Keratinocyte (primary cell): ENCODE measurements around the gene SH3PXD2A. TPM values are rescaled to one million over a fixed set of nuclear protein-coding genes. Genes with fewer than 3 reads are reported as not detected.

Experiments
- DNase-seq: peaks from one replicate; pipeline ENCODE4 v3.0.0-alpha.2; 2011; ENCODE audit warnings: low read depth, missing footprints, low spot score
- FAIRE-seq: peaks from 2 replicates; lab custom pipeline; 2011; peaks lifted over from hg19 to GRCh38; lab: Jason Lieb, UNC
- H2AFZ ChIP-seq: 2 replicates; pipeline ENCODE4 v1.6.0; 2012; ENCODE audit warnings: low read length, control low read depth, inconsistent platforms; ENCODE audit not compliant: control insufficient read depth
- H3K27ac ChIP-seq: 2 replicates; pipeline ENCODE4 v1.5.1; 2011; ENCODE audit warnings: low read length; ENCODE audit not compliant: control insufficient read depth, insufficient read depth
- H3K27me3 ChIP-seq: 3 replicates; pipeline ENCODE4 v1.6.0; 2011; ENCODE audit warnings: low read length; ENCODE audit not compliant: control insufficient read depth, insufficient read depth; ENCODE audit errors: extremely low read depth
- H3K36me3 ChIP-seq, 2 experiments: 2 replicates in 1 of 2; 3 replicates in 1 of 2; pipeline ENCODE4 v1.5.1; 2011; ENCODE audit warnings: low read length in 2 of 2, mild to moderate bottlenecking in 1 of 2; ENCODE audit not compliant: control insufficient read depth in 2 of 2, insufficient read depth in 2 of 2; ENCODE audit errors: extremely low read depth in 1 of 2
- H3K4me1 ChIP-seq: 3 replicates; pipeline ENCODE4 v1.5.1; 2011; ENCODE audit warnings: low read length; ENCODE audit not compliant: control insufficient read depth, insufficient read depth; ENCODE audit errors: extremely low read depth
- H3K4me2 ChIP-seq: 3 replicates; pipeline ENCODE4 v1.6.0; 2011; ENCODE audit warnings: low read depth, low read length; ENCODE audit not compliant: control insufficient read depth, insufficient read depth; ENCODE audit errors: extremely low read depth
- H3K4me3 ChIP-seq, 3 experiments: fragments of 200-600 bp in 1 of 3; sonication (generic) in 1 of 3; 2 replicates in 2 of 3; 3 replicates in 1 of 3; pipeline ENCODE4 v1.5.1; 2011 to 2016; ENCODE audit warnings: low read length in 3 of 3, mild to moderate bottlenecking in 3 of 3, control low read depth in 2 of 3, inconsistent platforms in 1 of 3, low read depth in 1 of 3, mixed read lengths in 1 of 3, mixed run types in 1 of 3, moderate library complexity in 1 of 3; ENCODE audit not compliant: control insufficient read depth in 2 of 3, insufficient read depth in 2 of 3; ENCODE audit errors: extremely low read depth in 1 of 3
- H3K79me2 ChIP-seq: 2 replicates; pipeline ENCODE4 v1.6.0; 2012; ENCODE audit warnings: low read length; ENCODE audit not compliant: control insufficient read depth, insufficient read depth
- H3K9ac ChIP-seq: 3 replicates; pipeline ENCODE4 v1.6.0; 2011; ENCODE audit warnings: low read length; ENCODE audit not compliant: control insufficient read depth, insufficient read depth; ENCODE audit errors: extremely low read depth
- H3K9me1 ChIP-seq: 3 replicates; pipeline ENCODE4 v1.6.0; 2011; ENCODE audit warnings: low read length; ENCODE audit not compliant: control insufficient read depth, insufficient read depth; ENCODE audit errors: extremely low read depth
- H3K9me3 ChIP-seq: 2 replicates; pipeline ENCODE4 v1.5.1; 2012; ENCODE audit warnings: low read depth, low read length; ENCODE audit not compliant: control insufficient read depth
- H4K20me1 ChIP-seq: 3 replicates; pipeline ENCODE4 v1.6.0; 2011; ENCODE audit warnings: low read length; ENCODE audit not compliant: control insufficient read depth, insufficient read depth; ENCODE audit errors: extremely low read depth
- CTCF ChIP-seq, 3 experiments: IDR thresholded peaks in 1 of 3; conservative IDR thresholded peaks in 1 of 3; optimal IDR thresholded peaks in 1 of 3; 2 replicates in 2 of 3; 3 replicates in 1 of 3; pipeline versions ENCODE3 to v1.5.1; 2011; ENCODE audit warnings: low read length in 3 of 3, mild to moderate bottlenecking in 3 of 3, moderate library complexity in 2 of 3, control low read depth in 1 of 3, inconsistent platforms in 1 of 3; ENCODE audit not compliant: insufficient read depth in 2 of 3; ENCODE audit errors: extremely low read depth in 1 of 3
- EZH2 ChIP-seq: IDR thresholded peaks from one replicate; pipeline ENCODE4 v1.6.1; 2012; ENCODE audit warnings: inconsistent platforms, mild to moderate bottlenecking, low read length, moderate library complexity
- dilution Hi-C: fragments of 300-500 bp; cut with MboI; formaldehyde crosslinking; loops from one replicate; pipeline ENCODE4 v1.7.0; 2020; ENCODE audit warnings: low sequenced_read_pairs; ENCODE audit not compliant: extremely low pct_ligation_motif_present
- polyA plus RNA-seq, 5 experiments: library from polyadenylated mRNA; depleted of rRNA in 3 of 5; stranded (reverse) in 3 of 5; stranded (forward) in 1 of 5; unstranded in 1 of 5; fragments of >200 nt; gene quantifications; 1 replicate in 1 of 5; 2 replicates in 3 of 5; 3 replicates in 1 of 5; pipeline versions ENCODE4 v1.2.1 to v1.2.3, GENCODE V29; 2011 to 2012; ENCODE audit warnings: missing spikeins in 2 of 5, low read depth in 1 of 5, low replicate concordance in 1 of 5
- small RNA-seq, 3 experiments: library from RNA; depleted of rRNA; stranded (forward); fragments of <200 nt; gene quantifications; one replicate each; pipeline ENCODE3, GENCODE V24; 2012; ENCODE audit warnings: low read depth in 3 of 3, low replicate concordance in 1 of 3; ENCODE audit not compliant: insufficient read length in 3 of 3

SH3PXD2A gene
- polyA plus RNA-seq, 1 donor (not counting 4 experiments of a cell fraction or from before 2014, with no cell fraction given), result 33.9 TPM

- no peak overlapping the region for H3K4me3 ChIP-seq
- no peak overlapping the region for H3K4me2 ChIP-seq
- no peaks in the 10 kb centered on the region for H4K20me1 ChIP-seq
- no peak overlapping the region for H3K9ac ChIP-seq
- FAIRE-seq (no peak), DNase-seq (no peak)
- no peaks in the 10 kb centered on the region for H3K79me2 ChIP-seq
- no peak overlapping the region for H3K27ac ChIP-seq
- no peak for TF ChIP-seq CTCF (optimal IDR thresholded peaks at IDR 0.05 in 1 of 3, IDR thresholded peaks at IDR 0.05 in 1 of 3, conservative IDR thresholded peaks at IDR 0.05 in 1 of 3; ENCODE audit: extremely low read depth in 1 of 3, insufficient read depth in 2 of 3, low read length in 3 of 3)
- TF ChIP-seq EZH2, result no peak
- H3K4me1 ChIP-seq, result peaks cover 8% of the 10 kb centered on the region
- no peaks in the 10 kb centered on the region for H3K9me1 ChIP-seq
- H3K36me3 ChIP-seq, result no peaks in the 10 kb centered on the region
- H3K9me3 ChIP-seq, result no peaks in the 10 kb centered on the region
- no peak overlapping the region for H2AFZ ChIP-seq
- dilution Hi-C loops, result no loop called here
- H3K27me3 ChIP-seq, result peaks cover 18% of the 10 kb centered on the region
Measured at GRCh38 chr10:103544657-103545310, 310.6 kb downstream of the SH3PXD2A start.

Small RNA genes lying within 50 kb of the gene (small RNA-seq; reads per million reads assigned to genes)
- 0 reads per million in 3 experiments for gene RF00019

Other genes starting within 250 kb of the SH3PXD2A start
- gene STN1, start 62.6 kb upstream of the SH3PXD2A start, polyA plus RNA-seq, result 29.0 to 32.5 TPM (median 30.5 TPM) in 3 replicates
- gene SLK, start 111.6 kb upstream of the SH3PXD2A start, polyA plus RNA-seq, result 21.3 to 36.7 TPM (median 21.7 TPM) in 3 replicates
- 2,386 to 3,374 TPM (median 2,587 TPM) in 3 replicates for gene COL17A1, start 230.3 kb upstream of the SH3PXD2A start, polyA plus RNA-seq